ENCODE results near the gene APOD.

The APOD gene

DNA sequence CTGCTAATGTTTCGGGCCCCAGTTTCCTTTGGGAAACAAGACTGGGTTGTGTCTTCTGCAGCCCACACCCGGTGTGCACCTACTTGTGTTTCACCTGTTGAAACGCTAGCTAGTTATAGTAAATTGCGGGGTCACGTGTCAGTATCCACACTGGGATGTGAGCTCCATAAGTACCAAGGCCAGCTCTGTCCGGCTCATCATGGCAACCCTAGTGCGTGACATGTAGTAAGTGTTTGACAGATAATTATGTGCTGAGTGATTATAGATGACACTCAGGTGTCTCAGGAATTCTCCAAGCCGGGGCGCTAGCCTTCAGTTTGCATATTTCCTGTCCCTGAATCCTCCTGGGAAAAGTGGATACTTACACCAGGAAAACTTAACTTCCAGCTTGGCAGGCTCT is 12.8 kb downstream of the APOD start:
- no peak for DNase-seq
- Histone ChIP-seq H3K36me3 (no peaks in the 10 kb centered on the region), H3K9me3 (ENCODE audit: severe bottlenecking) (no peaks in the 10 kb centered on the region), H3K27me3 (ENCODE audit: insufficient read depth, low read depth, severe bottlenecking) (no peaks in the 10 kb centered on the region), H3K4me3 (ENCODE audit: low read depth, low read length) (no peak overlapping the region), H3K27ac (no peak overlapping the region)
- TF ChIP-seq, protein P1, sequence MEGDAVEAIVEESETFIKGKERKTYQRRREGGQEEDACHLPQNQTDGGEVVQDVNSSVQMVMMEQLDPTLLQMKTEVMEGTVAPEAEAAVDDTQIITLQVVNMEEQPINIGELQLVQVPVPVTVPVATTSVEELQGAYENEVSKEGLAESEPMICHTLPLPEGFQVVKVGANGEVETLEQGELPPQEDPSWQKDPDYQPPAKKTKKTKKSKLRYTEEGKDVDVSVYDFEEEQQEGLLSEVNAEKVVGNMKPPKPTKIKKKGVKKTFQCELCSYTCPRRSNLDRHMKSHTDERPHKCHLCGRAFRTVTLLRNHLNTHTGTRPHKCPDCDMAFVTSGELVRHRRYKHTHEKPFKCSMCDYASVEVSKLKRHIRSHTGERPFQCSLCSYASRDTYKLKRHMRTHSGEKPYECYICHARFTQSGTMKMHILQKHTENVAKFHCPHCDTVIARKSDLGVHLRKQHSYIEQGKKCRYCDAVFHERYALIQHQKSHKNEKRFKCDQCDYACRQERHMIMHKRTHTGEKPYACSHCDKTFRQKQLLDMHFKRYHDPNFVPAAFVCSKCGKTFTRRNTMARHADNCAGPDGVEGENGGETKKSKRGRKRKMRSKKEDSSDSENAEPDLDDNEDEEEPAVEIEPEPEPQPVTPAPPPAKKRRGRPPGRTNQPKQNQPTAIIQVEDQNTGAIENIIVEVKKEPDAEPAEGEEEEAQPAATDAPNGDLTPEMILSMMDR (IDR thresholded peaks at IDR 0.05; ENCODE audit: low read depth, low read length), result no peak

GRCh38 chr3:195570344-195570743 is 13.4 kb downstream of the APOD start:
- H3K36me3 ChIP-seq, result no peaks in the 10 kb centered on the region

GRCh38 chr3:195568630-195569029 is 15.1 kb downstream of the APOD start:
- TF ChIP-seq, protein P1 (IDR thresholded peaks at IDR 0.05; ENCODE audit: low read depth, low read length), result no peak
- no peak overlapping the region for H3K4me3 ChIP-seq (ENCODE audit: low read depth, low read length)
- no peaks in the 10 kb centered on the region for H3K36me3 ChIP-seq
- no peak overlapping the region for H3K27ac ChIP-seq
- no peaks in the 10 kb centered on the region for H3K9me3 ChIP-seq (ENCODE audit: severe bottlenecking)
- H3K27me3 ChIP-seq (ENCODE audit: insufficient read depth, low read depth, severe bottlenecking), result no peaks in the 10 kb centered on the region
- DNase-seq, result no peak

More at GRCh38 chr3:195570344-195570743, 13.4 kb downstream of the APOD start:
- TF ChIP-seq, protein P1 (IDR thresholded peaks at IDR 0.05; ENCODE audit: low read depth, low read length), result no peak
- Histone ChIP-seq H3K27me3 (ENCODE audit: insufficient read depth, low read depth, severe bottlenecking) (no peaks in the 10 kb centered on the region), H3K4me3 (ENCODE audit: low read depth, low read length) (no peak overlapping the region), H3K9me3 (ENCODE audit: severe bottlenecking) (no peaks in the 10 kb centered on the region), H3K27ac (no peak overlapping the region)
- no peak for DNase-seq

GRCh38 chr3:195566797-195567196 is 16.9 kb downstream of the APOD start:
- Histone ChIP-seq H3K27ac (no peak overlapping the region), H3K9me3 (ENCODE audit: severe bottlenecking) (no peaks in the 10 kb centered on the region), H3K4me3 (ENCODE audit: low read depth, low read length) (no peak overlapping the region), H3K36me3 (no peaks in the 10 kb centered on the region), H3K27me3 (ENCODE audit: insufficient read depth, low read depth, severe bottlenecking) (no peaks in the 10 kb centered on the region)
- TF ChIP-seq, protein P1 (IDR thresholded peaks at IDR 0.05; ENCODE audit: low read depth, low read length), result no peak
- DNase-seq, result no peak

DNA sequence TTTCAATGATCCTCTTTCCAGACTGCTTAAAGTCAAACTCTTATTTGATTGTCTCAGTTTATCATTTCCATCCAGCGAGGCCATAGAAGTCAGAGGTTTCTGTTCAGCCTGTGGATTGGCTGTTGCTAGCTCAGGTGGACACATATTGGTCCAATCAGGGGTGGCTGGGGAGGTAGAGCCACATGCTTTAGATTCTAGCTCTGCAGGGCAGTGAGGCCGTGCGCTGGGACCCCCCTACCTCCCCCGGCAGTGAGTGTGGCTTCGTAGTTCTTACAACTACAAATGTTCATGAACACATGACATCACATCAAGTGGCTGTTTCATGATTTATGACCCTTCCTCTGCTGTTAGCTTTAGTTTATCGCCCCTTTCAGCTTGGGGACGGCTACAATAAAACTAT is 18.0 kb downstream of the APOD start:
- no peaks in the 10 kb centered on the region for H3K9me3 ChIP-seq (ENCODE audit: severe bottlenecking)
- DNase-seq, result no peak
- no peaks in the 10 kb centered on the region for H3K27me3 ChIP-seq (ENCODE audit: insufficient read depth, low read depth, severe bottlenecking)
- H3K36me3 ChIP-seq, result no peaks in the 10 kb centered on the region
- no peak overlapping the region for H3K4me3 ChIP-seq (ENCODE audit: low read depth, low read length)
- H3K27ac ChIP-seq, result no peak overlapping the region
- TF ChIP-seq, protein P1 (IDR thresholded peaks at IDR 0.05; ENCODE audit: low read depth, low read length), result no peak

GRCh38 chr3:195563317-195563716 is 20.4 kb downstream of the APOD start:
- Histone ChIP-seq H3K36me3 (no peaks in the 10 kb centered on the region), H3K27me3 (ENCODE audit: insufficient read depth, low read depth, severe bottlenecking) (no peaks in the 10 kb centered on the region), H3K9me3 (ENCODE audit: severe bottlenecking) (no peaks in the 10 kb centered on the region), H3K4me3 (ENCODE audit: low read depth, low read length) (no peak overlapping the region), H3K27ac (no peak overlapping the region)
- TF ChIP-seq, protein P1 (IDR thresholded peaks at IDR 0.05; ENCODE audit: low read depth, low read length), result no peak
- no peak for DNase-seq

All from WERI-Rb-1 (cell line).